Measurements from ENCODE around the gene COMMD3. TPM values are rescaled to one million over a fixed set of nuclear protein-coding genes. Genes with fewer than 3 reads are reported as not detected.
A peak's percentile ranks its signal among the peaks of the same experiment; 100 is the strongest.

The COMMD3 gene
- total RNA-seq, 1 donor from 2014 or later = 51.0 TPM

GRCh38 chr10:22341190-22341925 is 25.2 kb downstream of the COMMD3 start:
- ATAC-seq = peak; percentile 31 to 34
- TF ChIP-seq CTCF (IDR thresholded peaks at IDR 0.05) = no peak
- Histone ChIP-seq H3K27me3 (ENCODE audit: low read depth) (peaks cover 86% of the 10 kb centered on the region), H3K27ac (peak overlapping the region; percentile 96), H3K9me3 (no peaks in the 10 kb centered on the region), H3K4me3 (peak overlapping the region; percentile 83), H3K36me3 (no peaks in the 10 kb centered on the region), H3K4me1 (peaks cover 25% of the 10 kb centered on the region)
- intact Hi-C loops (cut with DNase I) = no loop called here
- no peak for DNase-seq

- Histone ChIP-seq H3K4me1 (peaks cover 21% of the 10 kb centered on the region), H3K4me3 (no peak overlapping the region), H3K27me3 (ENCODE audit: low read depth) (peaks cover 86% of the 10 kb centered on the region), H3K27ac (no peak overlapping the region), H3K9me3 (no peaks in the 10 kb centered on the region), H3K36me3 (no peaks in the 10 kb centered on the region)
- intact Hi-C loops (cut with DNase I) = no loop called here
- ATAC-seq = no peak
- no peak for TF ChIP-seq CTCF (IDR thresholded peaks at IDR 0.05)
- no peak for DNase-seq
Measured at GRCh38 chr10:22341926-22342196, 25.7 kb downstream of the COMMD3 start.

GRCh38 chr10:22342421-22342820 is 26.2 kb downstream of the COMMD3 start:
- TF ChIP-seq CTCF (IDR thresholded peaks at IDR 0.05) = no peak
- ATAC-seq = no peak
- intact Hi-C loops (cut with DNase I) = no loop called here
- Histone ChIP-seq H3K36me3 (no peaks in the 10 kb centered on the region), H3K27ac (no peak overlapping the region), H3K4me3 (no peak overlapping the region), H3K9me3 (no peaks in the 10 kb centered on the region), H3K4me1 (peaks cover 21% of the 10 kb centered on the region), H3K27me3 (ENCODE audit: low read depth) (peaks cover 86% of the 10 kb centered on the region)
- no peak for DNase-seq

GRCh38 chr10:22343731-22344130 is 27.5 kb downstream of the COMMD3 start:
- DNase-seq (no peak), ATAC-seq (no peak)
- no peak for TF ChIP-seq CTCF (IDR thresholded peaks at IDR 0.05)
- intact Hi-C loops (cut with DNase I) = no loop called here
- H3K9me3 ChIP-seq = no peaks in the 10 kb centered on the region
- H3K36me3 ChIP-seq = no peaks in the 10 kb centered on the region
- H3K4me1 ChIP-seq = peaks cover 21% of the 10 kb centered on the region
- H3K4me3 ChIP-seq = no peak overlapping the region
- no peak overlapping the region for H3K27ac ChIP-seq
- H3K27me3 ChIP-seq (ENCODE audit: low read depth) = peaks cover 86% of the 10 kb centered on the region

GRCh38 chr10:22344249-22344648 is 28.1 kb downstream of the COMMD3 start:
- Histone ChIP-seq H3K27me3 (ENCODE audit: low read depth) (peaks cover 86% of the 10 kb centered on the region), H3K4me3 (no peak overlapping the region), H3K36me3 (no peaks in the 10 kb centered on the region), H3K9me3 (no peaks in the 10 kb centered on the region), H3K4me1 (peaks cover 21% of the 10 kb centered on the region), H3K27ac (no peak overlapping the region)
- DNase-seq = no peak
- no peak for ATAC-seq
- TF ChIP-seq CTCF (IDR thresholded peaks at IDR 0.05) = no peak
- intact Hi-C loops (cut with DNase I) = no loop called here
